ENCODE results near the gene UFC1. TPM values are rescaled to one million over a fixed set of nuclear protein-coding genes. Genes with fewer than 3 reads are reported as not detected.
A peak's percentile ranks its signal among the peaks of the same experiment; 100 is the strongest.

The UFC1 gene
- total RNA-seq, 4 donors from 2014 or later = 68.3 to 79.9 (median 76.7) TPM

GRCh38 chr1:161121042-161121650, 32.6 kb upstream of the UFC1 start:
- Histone ChIP-seq H3K36me3 (peaks cover 18 to 64% (median 41%) of the 10 kb centered on the region in 3 donors), H3K4me3 (no peak overlapping the region), H3K27ac (peak overlapping the region in 1 of 4 donors; percentile 97), H3K9me3 (no peaks in the 10 kb centered on the region), H3K4me1 (peaks cover 22 to 38% (median 28%) of the 10 kb centered on the region in 3 donors), H3K27me3 (no peaks in the 10 kb centered on the region)
- 81 to 93% methylated on average over 3 of the region's 3 CpGs for WGBS, 2 donors
- DNase-seq = no peak
- TF ChIP-seq POLR2A (IDR thresholded peaks at IDR 0.05) (no peak), CTCF (IDR thresholded peaks at IDR 0.05) (no peak)
- intact Hi-C loops (cut with DNase I) = no loop called here

- H3K27ac ChIP-seq = no peak overlapping the region
- no peak overlapping the region for H3K4me3 ChIP-seq
- H3K4me1 ChIP-seq = peaks cover 21 to 32% (median 22%) of the 10 kb centered on the region in 3 donors
- 68 to 69% methylated on average over 3 to 4 of the region's 4 CpGs for WGBS, 2 donors
- peaks cover 18 to 71% (median 41%) of the 10 kb centered on the region in 3 donors for H3K36me3 ChIP-seq
- H3K9me3 ChIP-seq = no peaks in the 10 kb centered on the region
- TF ChIP-seq CTCF (IDR thresholded peaks at IDR 0.05) = no peak
- TF ChIP-seq POLR2A (IDR thresholded peaks at IDR 0.05) = no peak
- no peak for DNase-seq
- no peaks in the 10 kb centered on the region for H3K27me3 ChIP-seq
- intact Hi-C loops (cut with DNase I) = no loop called here
Observed at GRCh38 chr1:161121834-161122233, 31.9 kb upstream of the UFC1 start.

GRCh38 chr1:161122967-161123366, 30.8 kb upstream of the UFC1 start:
- Histone ChIP-seq H3K27me3 (no peaks in the 10 kb centered on the region), H3K4me1 (peaks cover 17 to 39% (median 21%) of the 10 kb centered on the region in 3 donors), H3K4me3 (no peak overlapping the region), H3K27ac (no peak overlapping the region), H3K9me3 (no peaks in the 10 kb centered on the region), H3K36me3 (peaks cover 18 to 82% (median 46%) of the 10 kb centered on the region in 3 donors)
- no peak for DNase-seq
- 85% methylated on average over 6 of the region's 6 CpGs; no CpG with 5 or more reads in 1 of the 2 donors for WGBS, 2 donors
- TF ChIP-seq POLR2A (IDR thresholded peaks at IDR 0.05) (no peak), CTCF (IDR thresholded peaks at IDR 0.05) (no peak)
- intact Hi-C loops (cut with DNase I) = no loop called here

- Histone ChIP-seq H3K27me3 (no peaks in the 10 kb centered on the region), H3K4me3 (no peak overlapping the region), H3K4me1 (peaks cover 10 to 53% (median 18%) of the 10 kb centered on the region in 3 donors), H3K9me3 (no peaks in the 10 kb centered on the region), H3K27ac (no peak overlapping the region), H3K36me3 (peaks cover 4 to 81% (median 39%) of the 10 kb centered on the region in 3 donors)
- WGBS, 2 donors = 74 to 77% methylated on average over 2 of the region's 2 CpGs
- intact Hi-C loops (cut with DNase I) = no loop called here
- TF ChIP-seq CTCF (IDR thresholded peaks at IDR 0.05) (no peak), POLR2A (IDR thresholded peaks at IDR 0.05) (no peak)
- DNase-seq = no peak
Observed at GRCh38 chr1:161127649-161128048, 26.1 kb upstream of the UFC1 start.

- Histone ChIP-seq H3K4me1 (peaks cover 13 to 58% (median 23%) of the 10 kb centered on the region in 3 donors), H3K36me3 (peaks cover 0 to 69% (median 32%) of the 10 kb centered on the region in 3 donors), H3K9me3 (no peaks in the 10 kb centered on the region), H3K27me3 (no peaks in the 10 kb centered on the region), H3K4me3 (no peak overlapping the region), H3K27ac (no peak overlapping the region)
- 85 to 91% methylated on average over 4 of the region's 4 CpGs for WGBS, 2 donors
- intact Hi-C loops (cut with DNase I) = no loop called here
- no peak for TF ChIP-seq POLR2A (IDR thresholded peaks at IDR 0.05)
- no peak for TF ChIP-seq CTCF (IDR thresholded peaks at IDR 0.05)
- no peak for DNase-seq
Observed at GRCh38 chr1:161128591-161129420, 25.0 kb upstream of the UFC1 start.

Measured in esophagus squamous epithelium (tissue), 5 donors.